ENCODE measurements around the gene THSD7A.

- TF ChIP-seq CTCF (IDR thresholded peaks at IDR 0.05; ENCODE audit: insufficient read depth, low read depth, low read length) (no peak), EZH2 (IDR thresholded peaks at IDR 0.05; ENCODE audit: insufficient read depth, low read length) (no peak)
These were observed 307.3 kb downstream of the THSD7A start for GRCh38 chr7:11524476-11525397.
